HG03432 (cell line): ENCODE measurements around the gene TGIF1.
"Not testable (repeated sequence)": the region's sequence is repeated elsewhere in the genome, so short reads cannot be mapped to it uniquely, and the experiment has no call there.

ENCODE experiments used
- ATAC-seq: cut with Tn5 transposase; IDR thresholded peaks from one replicate; pipeline ENCODE4 v1.9.1; 2021; ENCODE audit warnings: mild to moderate bottlenecking, moderate library complexity; ENCODE audit not compliant: unreplicated experiment

TGIF1 gene

DNA sequence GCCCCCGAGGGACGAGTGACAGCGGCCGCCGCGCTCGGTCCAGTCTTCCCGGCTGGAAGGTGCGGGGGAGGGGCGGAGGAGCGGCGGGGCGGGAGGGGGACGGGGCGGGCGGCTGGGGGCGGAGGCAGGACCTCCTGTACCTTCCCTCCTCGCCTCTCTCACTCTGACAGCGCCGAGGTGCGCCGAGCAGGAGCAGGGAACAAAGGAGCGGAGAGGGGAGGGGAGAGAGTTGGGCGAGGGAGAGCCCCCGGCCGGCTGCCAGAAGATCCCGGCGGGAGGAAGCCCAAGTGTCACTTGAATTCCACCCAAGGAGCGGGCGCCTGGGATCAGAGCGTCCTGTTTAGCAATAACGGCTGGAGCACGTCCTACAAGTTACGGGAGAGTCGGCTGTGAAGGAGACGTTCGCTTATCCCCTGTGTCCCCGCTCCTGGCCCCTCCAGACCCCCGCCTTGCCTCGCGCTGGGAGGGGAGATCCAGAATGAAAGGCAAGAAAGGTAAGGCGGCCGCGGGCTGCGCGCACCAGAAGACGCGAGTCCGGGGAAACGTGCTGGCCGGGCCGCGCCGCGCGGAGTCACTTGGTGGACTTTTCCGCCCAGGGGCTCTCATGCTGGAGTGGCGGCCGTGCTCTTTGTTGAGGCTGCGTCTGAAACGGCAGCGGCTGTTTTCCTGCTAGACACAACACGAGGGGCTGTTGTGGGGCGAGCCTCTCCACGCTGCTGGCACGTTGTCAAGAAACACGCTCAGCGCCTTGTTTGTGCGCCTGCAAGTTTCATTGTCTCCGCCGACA is at the start of gene TGIF1:
Gene TGIF1, plus strand, starts transcription at position 161 of the 787 bp plus-strand sequence. Its CDS starts 318 bp downstream, at position 479.
- ATAC-seq = no peak

- ATAC-seq = no peak
These were observed 49.2 kb upstream of the TGIF1 start for GRCh38 chr18:3400567-3401296.

- ATAC-seq = peak; percentile 91
These were observed 48.0 kb upstream of the TGIF1 start for GRCh38 chr18:3401669-3402620.

GRCh38 chr18:3402982-3403451 is 47.0 kb upstream of the TGIF1 start:
- ATAC-seq = no peak

GRCh38 chr18:3405713-3406112 is 44.3 kb upstream of the TGIF1 start:
- no peak for ATAC-seq

- ATAC-seq = no peak
These were observed 41.9 kb upstream of the TGIF1 start for GRCh38 chr18:3408107-3408506.

DNA sequence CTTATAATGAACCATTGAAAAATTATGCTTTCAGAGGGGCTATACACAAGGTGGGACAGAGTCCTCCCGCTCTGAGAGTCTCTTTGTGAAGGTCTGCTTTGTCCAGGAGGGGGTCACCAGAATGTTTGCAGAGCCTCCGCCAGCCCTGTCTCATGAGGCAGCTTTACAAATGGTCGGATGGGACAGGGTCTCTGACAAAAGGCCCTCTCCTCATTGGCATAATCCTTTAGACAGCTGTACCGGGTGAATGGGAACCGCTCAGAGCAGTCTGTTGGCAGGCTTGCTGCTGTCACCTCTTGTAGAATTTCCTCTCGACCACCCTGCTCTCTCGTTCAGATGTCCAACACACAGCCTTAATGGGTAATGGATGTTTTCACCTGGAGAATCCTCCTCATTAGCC is 40.2 kb upstream of the TGIF1 start:
- no peak for ATAC-seq

DNA sequence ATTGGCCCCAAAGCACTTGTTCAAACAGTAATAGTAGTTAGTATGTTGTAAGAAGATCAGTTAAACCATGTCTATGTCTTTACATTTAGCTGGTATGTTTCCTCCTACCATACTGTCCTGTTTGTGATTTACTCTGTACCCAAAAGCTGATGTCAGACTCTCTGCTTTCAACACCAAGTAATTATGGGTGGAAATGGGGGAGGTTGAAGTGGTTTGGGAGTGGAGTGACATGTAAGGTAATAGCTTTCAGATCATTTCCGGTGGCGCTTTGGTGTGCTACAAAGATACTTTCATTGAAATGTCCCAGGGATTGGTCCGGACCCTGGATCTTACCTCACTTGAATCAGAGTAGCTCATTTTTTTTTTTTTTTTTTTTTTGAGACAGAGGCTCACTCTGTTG is 39.7 kb upstream of the TGIF1 start:
- no peak for ATAC-seq

GRCh38 chr18:3410876-3411275 is 39.1 kb upstream of the TGIF1 start:
- not testable (repeated sequence) for ATAC-seq

DNA sequence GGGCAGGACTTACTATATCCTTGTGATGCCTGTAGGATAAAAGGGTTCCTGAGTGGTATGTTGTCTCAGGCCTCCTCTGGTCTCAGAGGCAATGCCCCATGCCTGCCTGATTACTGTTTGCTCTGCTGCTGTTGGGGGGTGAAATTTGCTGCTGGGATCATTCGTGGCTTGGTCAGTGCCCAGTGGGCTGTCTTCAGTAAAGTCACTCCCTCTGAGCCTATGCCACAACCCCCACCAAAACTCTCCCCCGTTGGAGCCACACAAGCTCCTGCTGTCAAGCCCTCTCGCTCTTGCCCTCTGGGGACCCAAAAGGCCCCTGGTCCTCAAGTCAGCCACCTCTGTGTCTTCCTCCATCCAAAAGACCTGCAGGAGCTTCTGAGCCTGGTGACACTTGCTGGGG is 38.6 kb upstream of the TGIF1 start:
- no peak for ATAC-seq

GRCh38 chr18:3411854-3412268 is 38.1 kb upstream of the TGIF1 start:
- ATAC-seq = no peak

DNA sequence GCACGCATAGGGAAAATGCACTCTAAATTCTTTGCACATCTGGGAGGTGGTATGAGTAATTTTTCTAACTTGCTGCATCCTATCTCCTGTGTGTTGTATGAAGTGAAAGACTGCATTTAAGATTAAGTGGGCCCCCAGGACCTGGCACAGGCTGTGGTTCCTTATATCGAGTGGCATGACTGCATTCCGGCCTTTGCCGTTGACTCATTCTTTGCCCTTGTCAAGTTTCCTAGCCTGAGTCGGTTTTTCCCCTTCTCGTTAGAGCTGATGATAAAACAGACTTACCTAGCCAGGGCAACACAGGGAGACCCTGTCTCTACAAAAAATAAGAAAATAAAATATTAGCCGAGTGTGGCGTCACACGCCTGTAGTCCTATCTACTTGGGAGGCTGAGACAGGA is 37.4 kb upstream of the TGIF1 start:
- not testable (repeated sequence) for ATAC-seq

- ATAC-seq = no peak
These were observed 34.9 kb upstream of the TGIF1 start for GRCh38 chr18:3415110-3415509.

GRCh38 chr18:3418083-3418482 is 31.9 kb upstream of the TGIF1 start:
- ATAC-seq = no peak

GRCh38 chr18:3420919-3421279 is 29.1 kb upstream of the TGIF1 start:
- ATAC-seq = no peak

DNA sequence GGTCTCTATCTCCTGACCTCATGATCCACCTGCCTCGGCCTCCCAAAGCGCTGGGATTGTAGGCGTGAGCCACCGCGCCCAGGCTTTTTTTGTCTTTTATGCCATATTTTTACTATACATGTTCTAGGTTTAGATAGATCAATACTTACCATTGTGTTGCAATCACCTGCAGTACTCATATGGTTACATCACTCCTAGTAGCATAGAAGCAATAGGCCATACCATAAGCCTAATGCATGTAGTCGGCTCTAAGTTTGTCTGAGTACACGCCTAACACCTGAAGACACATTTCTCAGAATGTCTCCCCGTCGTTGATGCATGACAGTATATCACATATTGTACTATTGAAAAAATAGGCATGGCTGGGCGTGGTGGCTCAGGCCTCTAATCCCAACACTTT is 27.1 kb upstream of the TGIF1 start:
- ATAC-seq = no peak

DNA sequence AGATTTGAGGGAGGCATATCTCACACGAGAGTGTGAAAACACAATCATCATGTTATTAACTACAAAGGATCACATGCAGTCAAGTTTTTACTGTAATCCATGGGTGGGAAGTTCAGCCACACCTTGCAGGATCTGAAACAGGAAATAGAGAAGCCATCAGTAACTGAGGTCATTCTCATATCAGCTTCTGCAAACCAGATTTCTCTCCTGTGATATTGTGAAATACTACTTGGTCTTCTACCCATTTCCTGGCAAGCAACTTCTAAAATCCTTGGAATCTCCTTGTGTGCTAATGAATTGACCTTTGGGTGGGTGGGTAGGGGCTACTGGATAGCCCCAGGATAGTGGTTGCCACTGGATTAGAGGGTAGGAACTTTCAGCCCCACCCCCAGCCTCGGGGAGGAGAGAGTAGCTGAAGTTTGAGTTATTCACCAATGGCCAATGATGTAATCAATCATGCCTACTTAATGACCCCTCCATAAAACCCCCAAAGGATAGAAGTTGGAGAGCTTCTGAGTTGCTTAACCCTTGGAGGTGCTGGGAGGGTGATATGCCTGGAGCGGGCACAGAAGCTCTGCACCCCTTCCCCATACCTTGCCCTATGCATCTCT is 25.6 kb upstream of the TGIF1 start:
- ATAC-seq = no peak

GRCh38 chr18:3425030-3425429 is 24.9 kb upstream of the TGIF1 start:
- no peak for ATAC-seq

DNA sequence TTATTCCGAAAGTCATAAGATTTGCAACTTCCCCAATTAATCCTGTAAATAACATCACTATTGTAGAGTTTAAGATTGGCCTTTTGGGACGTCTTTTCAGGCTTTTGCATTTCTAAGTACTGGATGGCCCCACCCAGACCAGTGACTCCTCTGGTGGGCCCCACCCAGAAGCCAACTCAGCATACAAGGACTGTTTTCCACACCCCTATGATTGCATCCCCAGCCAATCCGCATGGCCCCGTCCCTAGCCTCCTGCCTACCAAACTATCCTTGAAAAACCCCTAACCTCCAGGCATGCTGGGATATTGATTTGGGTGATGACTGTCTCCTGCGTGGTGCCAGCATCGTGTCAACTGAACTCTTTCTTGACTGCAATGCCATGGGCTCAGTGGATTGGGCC is 24.5 kb upstream of the TGIF1 start:
- ATAC-seq = no peak

DNA sequence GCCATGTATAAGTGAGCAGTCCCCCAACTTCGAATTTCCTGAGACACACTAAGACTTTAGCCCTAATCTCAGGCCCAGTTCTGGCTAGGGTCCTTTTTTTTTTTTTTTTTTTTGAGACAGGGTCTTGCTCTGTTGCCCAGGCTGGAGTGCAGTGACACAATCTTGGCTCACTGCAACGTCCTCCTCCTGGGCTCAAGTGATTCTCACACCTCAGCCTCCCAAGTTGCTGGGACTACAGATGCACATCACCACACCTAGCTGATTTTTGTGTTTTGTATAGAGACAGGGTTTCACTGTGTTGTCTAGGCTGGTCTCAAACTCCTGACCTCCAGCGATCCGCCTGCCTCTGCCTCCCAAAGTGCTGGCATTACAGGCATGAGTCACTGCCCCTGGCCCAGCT is 23.9 kb upstream of the TGIF1 start:
- no peak for ATAC-seq

DNA sequence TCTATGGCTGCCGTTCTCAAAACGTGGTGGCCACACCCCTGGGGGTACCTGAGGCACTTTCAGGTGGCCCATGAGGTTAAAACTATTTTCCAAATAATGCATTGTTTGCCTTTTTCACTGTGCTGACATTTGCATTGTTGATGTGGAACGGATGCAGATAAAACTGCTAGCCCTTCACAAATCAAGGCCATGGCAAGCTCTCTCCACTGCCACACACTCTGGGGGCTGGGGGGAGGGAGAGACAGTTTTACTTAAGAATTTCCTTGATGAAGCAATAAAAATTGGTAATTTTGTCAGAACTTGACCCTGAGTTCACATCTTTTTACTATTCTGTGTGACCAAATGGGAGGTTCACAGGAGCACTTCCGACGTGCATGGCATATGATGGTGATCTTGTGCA is 22.0 kb upstream of the TGIF1 start:
- ATAC-seq = no peak
